HUES64 (cell line): ENCODE measurements around the gene COL13A1.

ENCODE experiments used
- H3K27ac ChIP-seq: 2 replicates; pipeline ENCODE4 v1.7.0; 2013; ENCODE audit warnings: low read depth, low read length, inconsistent platforms
- H3K27me3 ChIP-seq: 2 replicates; pipeline ENCODE4 v1.6.1; 2013; ENCODE audit warnings: mild to moderate bottlenecking, low read length; ENCODE audit not compliant: insufficient read depth
- H3K36me3 ChIP-seq: 2 replicates; pipeline ENCODE4 v1.6.1; 2013; ENCODE audit warnings: mild to moderate bottlenecking, low read length; ENCODE audit not compliant: insufficient read depth
- H3K4me1 ChIP-seq: 2 replicates; pipeline ENCODE4 v1.6.1; 2013; ENCODE audit warnings: mild to moderate bottlenecking, low read length, moderate library complexity; ENCODE audit not compliant: insufficient read depth
- H3K4me3 ChIP-seq: 2 replicates; pipeline ENCODE4 v1.5.1; 2013; ENCODE audit warnings: mild to moderate bottlenecking, low read length, moderate library complexity
- H3K9ac ChIP-seq: 2 replicates; pipeline ENCODE4 v1.6.1; 2013; ENCODE audit warnings: mild to moderate bottlenecking, low read depth, low read length
- H3K9me3 ChIP-seq: 2 replicates; pipeline ENCODE4 v1.6.1; 2013; ENCODE audit warnings: low read depth, low read length; ENCODE audit not compliant: insufficient read depth
- WGBS: fragments of 150-250, 120-280 bp; methylation state at CpG from one replicate; pipeline ENCODE4 v1.1.7; 2013; ENCODE audit warnings: missing lambda C conversion rate; 5-methylcytosine and 5-hydroxymethylcytosine counted together

Gene COL13A1

DNA sequence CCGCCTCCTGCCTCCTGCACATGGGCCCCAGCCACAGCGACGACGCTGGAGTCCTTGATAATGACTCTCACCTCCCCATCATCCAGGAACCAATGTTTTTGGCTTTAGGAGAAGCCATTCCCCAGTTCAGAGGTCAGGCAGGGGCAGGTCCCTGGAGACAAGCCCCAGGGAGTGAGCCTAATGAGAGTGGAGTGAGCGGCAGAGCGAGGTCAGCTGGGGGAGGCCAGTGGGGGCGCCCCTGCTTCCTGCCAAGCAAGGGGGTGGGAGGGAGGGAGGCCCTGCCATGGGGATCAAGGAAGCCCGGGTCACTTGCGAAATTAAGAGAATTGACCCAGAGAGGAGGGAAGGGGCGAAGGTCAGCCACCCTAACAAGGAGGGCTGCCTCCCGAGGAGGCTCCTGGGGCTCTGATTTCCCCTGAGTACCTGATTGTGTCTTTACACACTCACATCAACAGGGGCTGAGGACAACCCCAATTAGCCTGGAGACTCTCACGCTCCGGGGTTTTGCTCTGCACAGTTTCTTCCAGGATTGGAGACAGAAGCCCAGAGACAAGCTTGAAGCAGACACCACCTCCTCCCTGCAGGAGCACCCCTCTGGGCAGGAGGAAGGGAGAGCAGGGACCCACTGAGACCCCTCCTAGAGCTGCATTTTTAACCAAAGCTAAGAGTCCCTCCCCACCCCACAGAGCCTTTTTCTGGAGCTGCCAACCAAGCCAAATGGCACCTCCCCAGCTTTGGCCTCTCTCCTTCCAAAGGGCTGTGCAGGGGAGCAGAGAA lies 112.1 kb downstream of the COL13A1 start:
- peaks cover 5% of the 10 kb centered on the region; the same call in 1 of the 2 replicates for H3K4me1 ChIP-seq
- no peak overlapping the region for H3K9ac ChIP-seq
- no peaks in the 10 kb centered on the region for H3K9me3 ChIP-seq
- 78% methylated on average over 13 of the region's 13 CpGs for WGBS
- H3K27me3 ChIP-seq, result no peaks in the 10 kb centered on the region
- no peaks in the 10 kb centered on the region for H3K36me3 ChIP-seq
- H3K4me3 ChIP-seq, result no peak overlapping the region
- no peak overlapping the region for H3K27ac ChIP-seq

- H3K9ac ChIP-seq, result no peak overlapping the region
- no peak overlapping the region for H3K4me3 ChIP-seq
- no peaks in the 10 kb centered on the region for H3K36me3 ChIP-seq
- H3K9me3 ChIP-seq, result no peaks in the 10 kb centered on the region
- 38% methylated on average over 12 of the region's 13 CpGs for WGBS
- peaks cover 5% of the 10 kb centered on the region; the same call in 1 of the 2 replicates for H3K4me1 ChIP-seq
- no peaks in the 10 kb centered on the region for H3K27me3 ChIP-seq
- H3K27ac ChIP-seq, result no peak overlapping the region
Observed at GRCh38 chr10:69914398-69915214, 112.9 kb downstream of the COL13A1 start.

DNA sequence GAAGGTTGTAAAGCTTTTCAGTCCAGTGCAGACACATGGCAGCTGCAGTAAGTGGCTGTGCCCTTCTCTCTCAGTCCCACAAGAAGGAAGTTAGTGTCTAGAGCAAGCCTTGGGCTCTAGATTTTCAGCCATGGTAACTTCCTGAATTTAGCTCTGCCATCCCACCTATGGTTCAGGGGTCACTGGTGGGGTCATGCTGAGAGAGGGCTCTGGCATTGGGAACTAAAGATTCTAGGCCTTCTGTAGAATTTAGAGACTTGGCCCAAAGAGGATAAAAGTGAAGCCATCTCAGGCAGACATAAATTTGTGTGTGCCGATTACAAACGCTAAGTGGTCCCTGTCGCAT lies 113.5 kb downstream of the COL13A1 start:
- Histone ChIP-seq H3K4me3 (no peak overlapping the region), H3K4me1 (peaks cover 5% of the 10 kb centered on the region; the same call in 1 of the 2 replicates), H3K9ac (no peak overlapping the region), H3K27me3 (no peaks in the 10 kb centered on the region), H3K9me3 (no peaks in the 10 kb centered on the region), H3K36me3 (no peaks in the 10 kb centered on the region), H3K27ac (no peak overlapping the region)
- WGBS, result 82% methylated on average over 3 of the region's 3 CpGs

- H3K9ac ChIP-seq, result no peak overlapping the region
- no peak overlapping the region for H3K27ac ChIP-seq
- H3K27me3 ChIP-seq, result no peaks in the 10 kb centered on the region
- H3K9me3 ChIP-seq, result no peaks in the 10 kb centered on the region
- H3K4me1 ChIP-seq, result peaks cover 5% of the 10 kb centered on the region; the same call in 1 of the 2 replicates
- 79% methylated on average over 6 of the region's 6 CpGs for WGBS
- no peaks in the 10 kb centered on the region for H3K36me3 ChIP-seq
- no peak overlapping the region for H3K4me3 ChIP-seq
Observed at GRCh38 chr10:69916118-69916517, 114.4 kb downstream of the COL13A1 start.

- no peaks in the 10 kb centered on the region for H3K36me3 ChIP-seq
- WGBS, result 48% methylated on average over 6 of the region's 12 CpGs
- no peaks in the 10 kb centered on the region for H3K9me3 ChIP-seq
- no peak overlapping the region for H3K4me3 ChIP-seq
- H3K27me3 ChIP-seq, result no peaks in the 10 kb centered on the region
- H3K27ac ChIP-seq, result no peak overlapping the region
- H3K4me1 ChIP-seq, result no peaks in the 10 kb centered on the region; the same call in 1 of the 2 replicates
- no peak overlapping the region for H3K9ac ChIP-seq
Observed at GRCh38 chr10:69918036-69918435, 116.3 kb downstream of the COL13A1 start.

DNA sequence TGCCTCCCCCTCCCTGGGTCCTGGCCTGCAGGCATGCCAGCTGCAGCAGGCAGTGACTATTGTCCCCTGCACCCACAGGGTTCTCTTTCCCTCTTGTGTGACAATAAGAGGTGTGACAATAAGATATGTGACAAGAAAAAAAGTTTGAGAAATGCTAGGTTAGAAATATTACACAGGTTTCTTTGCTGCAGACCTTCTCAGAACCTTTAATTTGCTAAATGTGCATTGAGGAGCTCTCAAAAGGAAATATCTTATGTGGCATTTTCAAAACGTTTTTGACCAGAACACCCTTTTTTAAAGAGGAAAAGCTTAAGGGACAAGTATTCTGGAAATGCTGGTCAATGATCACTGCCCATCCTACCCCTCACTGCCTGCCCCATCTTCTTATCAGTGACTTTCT lies 117.5 kb downstream of the COL13A1 start:
- H3K4me3 ChIP-seq, result no peak overlapping the region
- WGBS, result 75% methylated on average over 1 of the region's 1 CpG
- no peaks in the 10 kb centered on the region for H3K36me3 ChIP-seq
- H3K9me3 ChIP-seq, result no peaks in the 10 kb centered on the region
- H3K9ac ChIP-seq, result no peak overlapping the region
- H3K27ac ChIP-seq, result no peak overlapping the region
- H3K27me3 ChIP-seq, result no peaks in the 10 kb centered on the region
- H3K4me1 ChIP-seq, result no peaks in the 10 kb centered on the region; the same call in 1 of the 2 replicates

GRCh38 chr10:69925111-69925510 lies 123.4 kb downstream of the COL13A1 start:
- WGBS, result 82% methylated on average over 5 of the region's 5 CpGs
- H3K36me3 ChIP-seq, result no peaks in the 10 kb centered on the region
- H3K4me1 ChIP-seq, result peaks cover 6% of the 10 kb centered on the region
- H3K9me3 ChIP-seq, result no peaks in the 10 kb centered on the region
- H3K27me3 ChIP-seq, result no peaks in the 10 kb centered on the region
- H3K9ac ChIP-seq, result no peak overlapping the region
- H3K27ac ChIP-seq, result no peak overlapping the region
- no peak overlapping the region for H3K4me3 ChIP-seq

DNA sequence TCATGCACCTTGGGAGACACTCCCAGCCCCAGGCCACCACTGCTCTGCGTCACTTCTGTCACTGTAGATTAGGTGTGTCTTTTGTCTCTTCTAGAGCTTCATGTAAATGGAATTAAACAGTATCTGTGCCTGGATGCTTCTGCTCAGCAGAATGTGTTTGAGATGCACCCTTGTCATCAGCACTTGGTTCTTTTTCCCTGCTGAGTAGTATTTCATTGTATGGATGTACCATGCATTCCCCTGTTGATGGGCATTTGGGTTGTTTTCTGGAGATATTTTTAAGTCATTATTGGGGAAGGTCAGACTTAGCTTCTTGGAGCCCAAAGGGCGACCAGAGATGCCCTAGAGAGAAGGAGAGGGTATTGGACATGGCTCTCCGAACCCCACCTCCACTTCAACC lies 126.6 kb downstream of the COL13A1 start:
- Histone ChIP-seq H3K4me1 (peaks cover 6% of the 10 kb centered on the region), H3K27me3 (no peaks in the 10 kb centered on the region), H3K9ac (no peak overlapping the region), H3K9me3 (no peaks in the 10 kb centered on the region), H3K36me3 (no peaks in the 10 kb centered on the region), H3K4me3 (no peak overlapping the region), H3K27ac (no peak overlapping the region)
- WGBS, result 94% methylated on average over 3 of the region's 3 CpGs

GRCh38 chr10:69929575-69929974 lies 127.9 kb downstream of the COL13A1 start:
- no peak overlapping the region for H3K4me3 ChIP-seq
- H3K27me3 ChIP-seq, result no peaks in the 10 kb centered on the region
- H3K36me3 ChIP-seq, result no peaks in the 10 kb centered on the region
- 82% methylated on average over 3 of the region's 3 CpGs for WGBS
- H3K27ac ChIP-seq, result no peak overlapping the region
- no peaks in the 10 kb centered on the region for H3K9me3 ChIP-seq
- H3K9ac ChIP-seq, result no peak overlapping the region
- H3K4me1 ChIP-seq, result peaks cover 6% of the 10 kb centered on the region

DNA sequence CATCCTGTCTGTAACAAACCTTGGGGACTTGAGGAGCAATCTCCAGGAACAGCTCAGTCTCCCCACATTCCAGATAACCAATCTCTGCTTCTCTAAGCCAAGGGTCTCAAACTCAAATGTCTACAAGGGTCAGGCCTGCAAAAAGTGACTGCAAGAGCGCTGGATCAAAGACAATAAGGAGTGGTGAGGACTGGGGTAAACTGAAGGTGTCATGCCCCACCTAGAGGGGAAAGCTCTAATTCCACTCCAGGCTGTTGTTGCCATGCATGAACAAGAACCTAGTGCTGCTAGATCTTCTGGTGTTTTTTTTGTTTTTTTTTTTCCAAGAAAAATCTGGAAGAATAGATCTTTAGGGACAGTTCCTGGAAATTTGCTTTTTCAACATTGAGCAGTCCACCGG lies 133.1 kb downstream of the COL13A1 start:
- no peaks in the 10 kb centered on the region for H3K27me3 ChIP-seq
- no peaks in the 10 kb centered on the region for H3K4me1 ChIP-seq
- no peaks in the 10 kb centered on the region for H3K9me3 ChIP-seq
- WGBS, result 89% methylated on average over 2 of the region's 2 CpGs
- no peak overlapping the region for H3K9ac ChIP-seq
- H3K36me3 ChIP-seq, result no peaks in the 10 kb centered on the region
- H3K27ac ChIP-seq, result no peak overlapping the region
- no peak overlapping the region for H3K4me3 ChIP-seq

DNA sequence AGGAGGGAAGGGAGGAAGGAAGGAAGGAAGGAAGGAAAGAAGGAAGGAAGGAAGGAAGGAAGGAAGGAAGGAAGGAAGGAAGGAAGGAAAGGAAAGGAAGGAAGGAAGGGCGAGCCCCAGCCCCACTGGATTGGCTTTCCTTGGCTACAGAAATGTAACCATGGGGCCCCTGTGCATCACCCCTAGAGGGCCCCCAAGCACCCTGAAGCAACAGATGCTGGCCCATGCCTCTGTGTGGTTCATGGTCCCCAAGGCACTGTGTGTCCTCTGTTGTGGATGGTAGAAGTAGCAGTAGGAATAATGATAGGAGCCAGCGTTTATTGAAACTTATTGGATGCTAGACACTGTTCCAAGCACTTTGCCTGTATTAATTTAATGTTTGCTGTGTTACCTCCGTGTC lies 134.4 kb downstream of the COL13A1 start:
- Histone ChIP-seq H3K4me3 (no peak overlapping the region), H3K4me1 (no peaks in the 10 kb centered on the region)
- 92% methylated on average over 3 of the region's 3 CpGs for WGBS

More for the DNA sequence above, 134.4 kb downstream of the COL13A1 start:
- H3K36me3 ChIP-seq, result no peaks in the 10 kb centered on the region
- H3K27me3 ChIP-seq, result no peaks in the 10 kb centered on the region
- no peak overlapping the region for H3K27ac ChIP-seq
- H3K9me3 ChIP-seq, result no peaks in the 10 kb centered on the region
- H3K9ac ChIP-seq, result no peak overlapping the region
